ENCODE results near the gene FXR2.
A peak's percentile ranks its signal among the peaks of the same experiment; 100 is the strongest.
"Not testable (repeated sequence)": the region's sequence is repeated elsewhere in the genome, so short reads cannot be mapped to it uniquely, and the experiment has no call there.

FXR2 gene

DNA sequence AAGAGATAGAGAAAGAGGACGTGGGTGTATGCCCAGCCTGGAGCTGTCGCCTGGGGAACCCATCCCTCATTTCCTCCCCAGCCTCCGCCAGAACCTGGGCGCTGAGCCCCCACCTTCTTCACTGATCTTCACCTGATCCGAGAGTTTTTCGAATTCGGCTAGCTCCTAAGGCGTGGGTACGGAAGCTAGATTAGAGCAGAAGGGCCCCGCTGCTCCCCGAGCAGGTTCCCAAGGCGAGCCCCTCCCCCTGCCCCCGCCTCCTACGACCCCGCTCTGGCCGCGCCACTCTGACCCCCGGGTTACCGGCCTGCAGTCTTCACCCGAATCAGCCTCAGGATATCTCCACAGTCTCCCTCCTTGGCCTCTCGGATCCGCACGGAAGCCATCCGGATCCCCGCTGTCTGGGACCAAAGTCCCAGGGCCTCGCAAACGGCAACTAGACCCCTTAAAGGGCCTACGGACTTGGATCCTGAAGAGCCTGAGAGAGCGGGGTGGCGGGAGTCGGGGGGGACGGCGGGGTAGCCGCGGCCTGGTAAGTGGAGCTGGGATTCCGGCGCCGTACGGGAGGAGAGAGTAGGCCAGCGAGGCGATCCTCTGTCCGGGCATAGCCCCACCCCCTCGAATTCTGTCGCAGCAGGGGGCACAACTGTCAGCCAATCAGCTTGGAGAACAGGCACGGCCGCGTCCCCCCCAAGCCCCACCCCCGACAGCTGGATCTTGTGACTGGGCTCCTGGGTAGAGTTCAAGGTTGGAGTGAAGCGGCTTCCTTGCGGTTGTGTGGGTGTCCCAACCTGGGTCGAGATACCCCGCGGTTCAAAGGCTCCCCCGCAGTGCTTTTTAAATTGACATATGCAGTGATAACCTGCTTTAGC lies 12.8 kb upstream of the FXR2 start, which contains the start of gene SAT2:
Gene SAT2 (minus strand): TSS at position 572 of the 872 bp plus-strand sequence. CDS start 186 bp downstream, at position 386.
- peak; percentile 90 for DNase-seq (ENCODE audit: low spot score)

DNA sequence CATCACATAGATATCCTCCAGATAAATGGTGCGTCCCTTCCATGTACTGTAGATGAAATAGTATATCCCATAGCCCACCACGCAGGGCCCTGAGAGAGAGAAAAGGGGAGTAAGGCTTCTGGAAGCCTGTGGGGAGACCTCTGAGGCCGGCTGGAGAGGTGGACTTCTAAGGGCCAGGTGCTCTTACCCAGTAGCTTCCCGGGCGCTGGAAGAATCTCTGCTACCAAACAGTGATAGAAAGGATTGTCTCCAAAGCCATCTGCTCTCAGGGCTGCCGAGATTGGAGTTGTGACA lies 12.2 kb upstream of the FXR2 start:
- no peak for DNase-seq (ENCODE audit: low spot score)

GRCh38 chr17:7626307-7626706 lies 11.6 kb upstream of the FXR2 start:
- no peak for DNase-seq (ENCODE audit: low spot score)

- DNase-seq (ENCODE audit: low spot score): not testable (repeated sequence)
Observed at GRCh38 chr17:7625749-7626148, 11.1 kb upstream of the FXR2 start.

DNA sequence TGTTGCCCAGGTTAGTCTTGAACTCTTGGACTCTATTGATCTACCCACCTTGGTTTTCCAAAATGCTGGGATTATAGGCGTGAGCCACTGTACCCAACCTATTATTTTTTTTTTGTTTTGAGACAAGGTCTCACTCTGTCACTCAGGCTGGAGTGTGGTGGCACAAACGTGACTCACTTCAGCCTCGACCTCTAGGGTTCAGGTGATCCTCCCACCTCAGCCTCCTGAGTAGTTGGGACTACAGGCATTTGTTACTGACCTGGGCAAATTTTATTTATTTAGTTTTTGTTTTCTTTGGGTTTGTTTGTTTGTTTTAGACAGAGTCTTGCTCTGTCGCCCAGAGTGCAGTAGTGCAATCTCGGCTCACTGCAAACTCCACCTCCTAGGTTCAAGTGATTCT lies 9.0 kb upstream of the FXR2 start:
- DNase-seq (ENCODE audit: low spot score): no peak

DNA sequence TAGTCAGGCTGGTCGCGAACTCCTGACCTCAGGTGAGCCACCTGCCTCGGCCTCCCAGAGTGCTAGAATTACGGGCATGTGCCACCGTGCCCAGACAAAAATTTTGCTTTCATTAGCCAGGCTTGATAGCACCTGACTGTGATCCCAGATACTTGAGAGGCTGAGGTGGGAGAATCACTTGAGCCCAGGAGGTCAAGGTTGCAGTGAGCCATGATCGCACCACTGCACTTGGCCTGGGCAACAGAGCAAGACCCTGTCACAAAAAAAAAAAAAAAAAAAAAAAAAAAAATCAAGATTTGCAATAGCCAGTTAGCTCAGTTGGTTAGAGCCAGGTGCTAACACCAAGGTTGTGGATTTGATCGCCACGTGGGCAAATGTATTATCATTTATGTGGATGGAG lies 6.1 kb upstream of the FXR2 start:
- DNase-seq (ENCODE audit: low spot score): no peak

GRCh38 chr17:7618608-7619007 lies 3.9 kb upstream of the FXR2 start:
- DNase-seq (ENCODE audit: low spot score): no peak

DNA sequence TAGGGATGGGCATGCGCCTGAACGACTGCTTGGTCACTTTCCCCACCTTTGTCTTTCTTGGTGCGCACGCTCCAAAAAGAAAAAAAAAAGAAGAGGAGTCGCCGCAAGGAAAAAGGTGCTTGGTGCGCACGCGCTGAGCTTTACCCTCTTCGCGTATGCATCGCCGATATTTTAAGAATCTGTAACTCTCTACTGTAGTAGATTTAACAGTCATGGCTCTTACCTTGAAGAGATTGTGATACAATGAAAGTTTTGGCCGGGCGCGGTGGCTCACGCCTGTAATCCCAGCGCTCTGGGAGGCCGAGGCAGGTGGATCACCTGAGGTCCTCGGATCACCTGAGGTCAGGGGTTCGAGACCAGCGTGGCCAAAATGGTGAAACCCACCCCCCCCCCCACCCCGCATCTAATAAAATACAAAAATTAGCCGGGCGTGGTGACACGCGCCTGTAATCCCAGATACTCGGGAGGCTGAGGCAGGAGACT lies 609 bp upstream of the FXR2 start:
- no peak for DNase-seq (ENCODE audit: low spot score)

DNA sequence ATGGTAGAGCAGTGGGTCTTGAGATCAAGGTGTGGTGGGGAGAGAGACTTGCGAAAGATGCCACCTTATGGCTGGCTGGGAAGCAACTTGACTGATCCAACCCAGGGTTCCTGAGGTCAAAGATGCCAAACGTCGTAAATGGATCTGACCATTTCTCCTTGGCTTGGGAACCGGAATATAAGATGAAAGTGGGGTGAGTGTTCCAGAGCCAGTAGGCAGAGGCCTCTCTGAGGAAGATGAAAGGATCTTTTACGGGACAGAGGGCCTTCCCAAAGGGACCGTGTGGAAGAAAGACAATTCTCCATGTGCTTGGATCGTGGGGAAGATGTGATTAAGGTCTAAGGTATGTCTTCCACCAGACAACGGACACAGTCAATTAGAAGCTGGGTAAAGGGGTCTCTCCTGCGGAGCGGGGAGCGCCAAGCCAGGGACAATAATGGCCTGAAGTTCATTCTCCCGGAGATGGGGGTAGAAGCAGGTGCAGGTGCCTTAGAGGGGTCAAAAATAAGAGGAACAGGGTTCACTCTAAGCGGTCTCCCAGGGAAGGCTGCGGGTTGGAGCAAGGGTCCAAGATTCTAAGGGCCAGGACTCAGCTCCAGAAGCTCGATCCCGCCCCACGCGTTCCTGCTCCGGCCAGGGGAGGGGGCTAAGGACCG lies 800 bp downstream of the FXR2 start:
- no peak for DNase-seq (ENCODE audit: low spot score)

GRCh38 chr17:7612294-7612640 lies 2.4 kb downstream of the FXR2 start:
- DNase-seq (ENCODE audit: low spot score): no peak

DNA sequence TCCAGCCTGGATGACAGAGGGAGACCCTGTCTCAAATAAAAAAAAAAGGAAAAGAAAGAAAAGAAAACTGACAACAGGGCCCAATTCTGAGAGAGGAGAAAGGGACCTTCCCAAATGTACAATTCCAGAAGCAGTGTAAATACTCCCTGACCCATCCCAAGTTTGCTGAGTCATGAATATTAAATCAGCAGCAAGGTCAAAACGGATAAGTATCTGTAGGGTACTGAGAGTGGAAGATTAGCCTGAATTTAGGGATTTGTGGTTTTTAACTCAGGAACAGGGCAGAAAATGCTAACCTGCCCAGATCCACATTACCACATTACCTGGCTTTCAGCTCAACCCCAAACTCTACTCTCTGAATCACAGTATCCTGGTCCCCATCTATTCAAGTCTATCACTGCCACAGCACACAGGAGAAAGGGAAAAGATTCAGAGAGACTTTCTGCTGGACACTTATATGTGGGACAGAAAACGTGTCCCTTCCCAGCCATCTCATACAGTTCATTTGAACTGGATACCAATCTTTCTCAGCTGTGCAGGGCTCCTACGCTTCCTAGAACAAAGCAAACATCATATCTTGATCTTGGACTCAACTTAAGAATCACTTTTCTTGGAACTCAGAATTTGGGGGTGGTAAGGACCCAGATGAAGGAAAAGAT lies 2.9 kb downstream of the FXR2 start:
- no peak for DNase-seq (ENCODE audit: low spot score)

- no peak for DNase-seq (ENCODE audit: low spot score)
Observed at GRCh38 chr17:7610641-7611040, 4.1 kb downstream of the FXR2 start.

GRCh38 chr17:7606280-7606679 lies 8.4 kb downstream of the FXR2 start:
- no peak for DNase-seq (ENCODE audit: low spot score)

DNA sequence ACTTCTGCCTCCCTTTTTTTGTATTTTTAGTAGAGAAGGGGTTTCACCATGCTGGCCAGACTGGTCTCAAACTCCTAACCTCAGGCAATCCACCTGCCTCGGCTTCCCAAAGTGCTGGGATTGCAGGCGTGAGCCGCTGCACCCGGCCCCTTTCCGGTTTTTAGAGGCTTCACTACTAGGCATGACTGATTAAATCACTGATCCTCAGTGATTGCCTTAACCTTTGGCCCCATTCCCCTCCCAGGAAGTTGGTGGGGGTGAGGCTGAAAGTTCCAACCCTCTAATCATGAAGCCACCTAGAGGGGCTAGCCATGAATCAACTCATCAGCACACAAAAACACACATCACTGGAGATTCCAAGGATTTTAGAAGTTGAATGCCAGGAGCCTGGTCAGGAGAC lies 17.1 kb downstream of the FXR2 start:
- DNase-seq (ENCODE audit: low spot score): not testable (repeated sequence)

GRCh38 chr17:7593296-7593695 lies 21.4 kb downstream of the FXR2 start:
- DNase-seq (ENCODE audit: low spot score): no peak

- DNase-seq (ENCODE audit: low spot score): no peak
Observed at GRCh38 chr17:7592422-7593021, 22.2 kb downstream of the FXR2 start.

DNA sequence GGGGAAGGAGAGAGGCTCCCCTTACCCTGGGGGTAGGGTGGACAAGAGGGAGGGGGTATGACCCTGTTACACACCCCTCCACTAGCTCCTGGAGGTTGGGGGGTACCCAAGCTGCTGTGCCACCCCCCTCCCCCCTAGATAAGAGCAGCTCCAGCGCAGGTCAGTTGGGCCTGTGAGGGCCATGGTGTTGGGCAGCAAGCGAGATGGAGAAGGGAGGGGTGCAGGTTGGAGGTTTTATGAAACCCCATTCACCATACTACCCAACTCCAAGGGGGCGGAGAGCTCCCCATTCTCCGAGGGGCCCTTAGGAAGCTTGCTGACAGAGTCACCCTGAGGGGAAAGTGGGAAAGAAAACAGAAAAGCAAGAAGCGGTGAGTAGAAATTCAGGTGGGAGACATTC lies 23.1 kb downstream of the FXR2 start:
- no peak for DNase-seq (ENCODE audit: low spot score)

- no peak for DNase-seq (ENCODE audit: low spot score)
Observed at GRCh38 chr17:7590743-7591142, 24.0 kb downstream of the FXR2 start.

DNA sequence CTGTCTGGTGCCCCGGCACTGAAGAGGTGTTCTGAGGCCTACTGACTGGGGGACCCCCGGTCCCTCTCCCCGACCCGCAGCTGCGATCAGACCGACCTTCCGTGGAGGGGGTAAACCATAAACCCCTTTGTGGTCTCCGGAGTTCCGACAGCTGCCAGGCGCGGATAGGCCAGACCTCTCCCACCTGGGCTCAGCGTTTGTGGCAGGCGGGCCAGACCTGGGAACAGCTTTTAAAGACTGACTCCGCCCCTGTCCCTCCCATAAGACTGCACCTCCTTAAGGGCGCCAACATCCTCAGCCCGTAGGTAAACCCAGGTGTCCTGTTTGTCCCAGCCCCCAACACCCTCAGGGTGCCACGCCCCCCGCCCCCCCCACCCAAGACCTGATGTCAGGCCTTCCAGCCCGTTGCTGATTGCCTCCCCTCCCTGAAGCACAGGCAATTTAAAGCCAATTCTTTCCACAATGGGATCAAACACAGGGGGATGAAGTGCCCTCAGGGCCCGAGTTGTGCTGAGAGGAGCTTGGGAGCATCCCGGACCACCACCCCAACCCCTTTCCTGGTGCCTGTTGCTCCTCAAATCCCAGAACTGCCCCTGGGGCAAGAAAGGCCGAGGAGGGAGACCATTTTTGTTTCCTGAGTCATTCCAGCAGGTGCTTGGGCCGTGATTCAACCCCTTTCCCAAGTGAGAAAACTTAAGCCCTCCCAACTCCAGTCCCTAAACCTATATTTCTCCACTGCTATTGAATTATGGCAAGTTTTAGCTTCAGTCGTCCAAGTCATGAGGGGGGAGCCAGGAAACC lies 24.6 kb downstream of the FXR2 start, which contains the start of gene SOX15:
Gene SOX15 (minus strand): TSS at position 204 of the 801 bp plus-strand sequence. CDS start 418 bp downstream, outside the sequence.
- DNase-seq (ENCODE audit: low spot score): no peak

DNA sequence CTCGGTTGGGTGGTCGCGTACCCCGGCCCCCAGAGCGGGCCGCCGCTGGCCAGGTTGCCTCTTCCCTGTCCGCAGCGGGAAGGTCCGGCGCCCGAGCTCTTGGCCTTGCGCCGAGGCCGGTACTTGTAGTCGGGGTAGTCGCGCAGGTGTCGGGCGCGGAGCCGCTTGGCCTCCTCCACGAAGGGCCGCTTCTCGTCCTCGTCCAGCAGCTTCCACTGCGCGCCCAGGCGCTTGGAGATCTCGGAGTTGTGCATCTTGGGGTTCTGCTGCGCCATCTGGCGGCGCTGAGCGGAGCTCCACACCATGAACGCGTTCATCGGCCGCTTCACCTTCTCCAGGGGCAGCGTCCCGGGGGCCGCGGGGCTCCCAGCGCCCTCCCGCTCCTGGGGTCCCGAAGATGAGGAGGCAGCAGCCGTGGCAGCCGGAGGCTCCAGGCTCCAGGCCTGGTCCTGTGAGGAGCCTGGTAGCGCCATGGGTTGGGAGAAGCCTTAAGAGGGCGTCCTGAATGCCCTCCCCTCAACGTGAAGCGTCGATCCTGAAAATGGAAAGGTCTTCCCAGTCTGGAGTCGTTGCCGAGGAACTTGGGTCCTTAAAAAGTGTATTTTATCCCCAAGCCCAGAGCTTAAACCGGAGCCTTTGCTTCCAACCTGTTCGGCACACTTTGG lies 25.4 kb downstream of the FXR2 start:
- DNase-seq (ENCODE audit: low spot score): peak; percentile 63

DNA sequence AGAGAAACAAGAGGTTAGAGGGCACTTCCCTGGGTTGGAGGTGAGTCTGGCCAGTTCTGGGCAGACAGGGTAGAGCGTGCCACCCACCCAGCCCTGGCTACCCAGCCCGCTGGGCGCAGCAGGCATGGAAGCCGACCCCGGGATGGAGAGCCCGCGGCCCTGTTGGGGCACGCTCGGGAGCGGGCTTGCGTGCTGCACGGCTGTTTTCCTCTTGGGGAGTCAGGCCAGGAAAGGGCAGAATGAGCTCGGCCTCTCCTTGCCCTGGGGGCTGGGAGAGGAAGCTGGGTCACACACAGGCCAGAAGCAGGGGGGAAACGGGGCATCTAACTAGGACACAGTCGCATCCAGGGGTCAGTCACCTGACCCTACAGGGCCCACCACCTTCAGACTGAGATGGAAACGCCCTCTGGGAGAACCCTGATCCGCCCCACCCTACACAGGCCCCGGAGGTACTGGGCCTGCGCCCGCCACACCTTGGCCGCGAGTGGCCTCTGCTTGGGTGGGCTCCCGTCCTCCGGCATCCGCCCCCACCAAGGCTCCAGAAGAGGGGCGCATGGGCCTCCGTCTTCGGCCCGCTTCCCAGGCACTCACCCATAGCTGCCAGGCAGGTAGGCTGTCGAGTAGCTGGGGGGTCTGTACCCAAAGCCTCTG lies 26.0 kb downstream of the FXR2 start:
- DNase-seq (ENCODE audit: low spot score): no peak
